ENCODE results near the gene LATS2.
"Not testable (repeated sequence)": the region's sequence is repeated elsewhere in the genome, so short reads cannot be mapped to it uniquely, and the experiment has no call there.

LATS2 gene

GRCh38 chr13:20953245-20953931 is 108.0 kb downstream of the LATS2 start:
- Histone ChIP-seq H3K4me1 (ENCODE audit: control insufficient read depth, insufficient read depth, low read length) (no peaks in the 10 kb centered on the region), H3K9me3 (ENCODE audit: control insufficient read depth, low read length) (no peaks in the 10 kb centered on the region), H3K9ac (ENCODE audit: low read length) (no peak overlapping the region), H3K4me3 (ENCODE audit: low read length) (no peak overlapping the region), H3K36me3 (ENCODE audit: control insufficient read depth, insufficient read depth, low read length) (no peaks in the 10 kb centered on the region), H3K27me3 (ENCODE audit: control insufficient read depth, insufficient read depth, low read length) (no peaks in the 10 kb centered on the region)

- H3K4me3 ChIP-seq (ENCODE audit: low read length): no peak overlapping the region
- no peaks in the 10 kb centered on the region for H3K4me1 ChIP-seq (ENCODE audit: control insufficient read depth, insufficient read depth, low read length)
- no peaks in the 10 kb centered on the region for H3K36me3 ChIP-seq (ENCODE audit: control insufficient read depth, insufficient read depth, low read length)
- no peaks in the 10 kb centered on the region for H3K27me3 ChIP-seq (ENCODE audit: control insufficient read depth, insufficient read depth, low read length)
- H3K9ac ChIP-seq (ENCODE audit: low read length): no peak overlapping the region
- H3K9me3 ChIP-seq (ENCODE audit: control insufficient read depth, low read length): no peaks in the 10 kb centered on the region
Observed at GRCh38 chr13:20952838-20953237, 108.5 kb downstream of the LATS2 start.

GRCh38 chr13:20948001-20948400 is 113.4 kb downstream of the LATS2 start:
- not testable (repeated sequence) for H3K4me1 ChIP-seq (ENCODE audit: control insufficient read depth, insufficient read depth, low read length); H3K9me3 ChIP-seq (ENCODE audit: control insufficient read depth, low read length); H3K9ac ChIP-seq (ENCODE audit: low read length); H3K4me3 ChIP-seq (ENCODE audit: low read length); H3K36me3 ChIP-seq (ENCODE audit: control insufficient read depth, insufficient read depth, low read length)
- peaks cover 11% of the 10 kb centered on the region for H3K27me3 ChIP-seq (ENCODE audit: control insufficient read depth, insufficient read depth, low read length)

- H3K9ac ChIP-seq (ENCODE audit: low read length): no peak overlapping the region
- peaks cover 11% of the 10 kb centered on the region for H3K27me3 ChIP-seq (ENCODE audit: control insufficient read depth, insufficient read depth, low read length)
- H3K9me3 ChIP-seq (ENCODE audit: control insufficient read depth, low read length): no peaks in the 10 kb centered on the region
- peaks cover 8% of the 10 kb centered on the region for H3K4me1 ChIP-seq (ENCODE audit: control insufficient read depth, insufficient read depth, low read length)
- H3K4me3 ChIP-seq (ENCODE audit: low read length): no peak overlapping the region
- H3K36me3 ChIP-seq (ENCODE audit: control insufficient read depth, insufficient read depth, low read length): no peaks in the 10 kb centered on the region
Observed at GRCh38 chr13:20945952-20946383, 115.4 kb downstream of the LATS2 start.

- Histone ChIP-seq H3K4me3 (ENCODE audit: low read length) (no peak overlapping the region), H3K9ac (ENCODE audit: low read length) (no peak overlapping the region), H3K36me3 (ENCODE audit: control insufficient read depth, insufficient read depth, low read length) (no peaks in the 10 kb centered on the region), H3K27me3 (ENCODE audit: control insufficient read depth, insufficient read depth, low read length) (peaks cover 11% of the 10 kb centered on the region), H3K9me3 (ENCODE audit: control insufficient read depth, low read length) (no peaks in the 10 kb centered on the region), H3K4me1 (ENCODE audit: control insufficient read depth, insufficient read depth, low read length) (peaks cover 8% of the 10 kb centered on the region)
Observed at GRCh38 chr13:20942938-20943559, 118.3 kb downstream of the LATS2 start.

- H3K9ac ChIP-seq (ENCODE audit: low read length); H3K27me3 ChIP-seq (ENCODE audit: control insufficient read depth, insufficient read depth, low read length); H3K36me3 ChIP-seq (ENCODE audit: control insufficient read depth, insufficient read depth, low read length); H3K4me1 ChIP-seq (ENCODE audit: control insufficient read depth, insufficient read depth, low read length); H3K9me3 ChIP-seq (ENCODE audit: control insufficient read depth, low read length); H3K4me3 ChIP-seq (ENCODE audit: low read length): not testable (repeated sequence)
Observed at GRCh38 chr13:20940511-20940910, 120.9 kb downstream of the LATS2 start.

GRCh38 chr13:20940083-20940482 is 121.3 kb downstream of the LATS2 start:
- no peaks in the 10 kb centered on the region for H3K36me3 ChIP-seq (ENCODE audit: control insufficient read depth, insufficient read depth, low read length)
- H3K27me3 ChIP-seq (ENCODE audit: control insufficient read depth, insufficient read depth, low read length): peaks cover 3% of the 10 kb centered on the region
- no peak overlapping the region for H3K4me3 ChIP-seq (ENCODE audit: low read length)
- no peak overlapping the region for H3K9ac ChIP-seq (ENCODE audit: low read length)
- no peaks in the 10 kb centered on the region for H3K9me3 ChIP-seq (ENCODE audit: control insufficient read depth, low read length)
- peaks cover 5% of the 10 kb centered on the region for H3K4me1 ChIP-seq (ENCODE audit: control insufficient read depth, insufficient read depth, low read length)

GRCh38 chr13:20939662-20940061 is 121.7 kb downstream of the LATS2 start:
- no peak overlapping the region for H3K4me3 ChIP-seq (ENCODE audit: low read length)
- no peaks in the 10 kb centered on the region for H3K27me3 ChIP-seq (ENCODE audit: control insufficient read depth, insufficient read depth, low read length)
- H3K4me1 ChIP-seq (ENCODE audit: control insufficient read depth, insufficient read depth, low read length): peaks cover 5% of the 10 kb centered on the region
- H3K9me3 ChIP-seq (ENCODE audit: control insufficient read depth, low read length): no peaks in the 10 kb centered on the region
- H3K36me3 ChIP-seq (ENCODE audit: control insufficient read depth, insufficient read depth, low read length): no peaks in the 10 kb centered on the region
- H3K9ac ChIP-seq (ENCODE audit: low read length): no peak overlapping the region

GRCh38 chr13:20938302-20938701 is 123.1 kb downstream of the LATS2 start:
- no peaks in the 10 kb centered on the region for H3K36me3 ChIP-seq (ENCODE audit: control insufficient read depth, insufficient read depth, low read length)
- H3K4me3 ChIP-seq (ENCODE audit: low read length): no peak overlapping the region
- no peaks in the 10 kb centered on the region for H3K27me3 ChIP-seq (ENCODE audit: control insufficient read depth, insufficient read depth, low read length)
- no peaks in the 10 kb centered on the region for H3K4me1 ChIP-seq (ENCODE audit: control insufficient read depth, insufficient read depth, low read length)
- no peak overlapping the region for H3K9ac ChIP-seq (ENCODE audit: low read length)
- no peaks in the 10 kb centered on the region for H3K9me3 ChIP-seq (ENCODE audit: control insufficient read depth, low read length)

- Histone ChIP-seq H3K36me3 (ENCODE audit: control insufficient read depth, insufficient read depth, low read length) (no peaks in the 10 kb centered on the region), H3K9me3 (ENCODE audit: control insufficient read depth, low read length) (no peaks in the 10 kb centered on the region), H3K4me1 (ENCODE audit: control insufficient read depth, insufficient read depth, low read length) (no peaks in the 10 kb centered on the region), H3K9ac (ENCODE audit: low read length) (no peak overlapping the region), H3K27me3 (ENCODE audit: control insufficient read depth, insufficient read depth, low read length) (no peaks in the 10 kb centered on the region), H3K4me3 (ENCODE audit: low read length) (no peak overlapping the region)
Observed at GRCh38 chr13:20927596-20928257, 133.7 kb downstream of the LATS2 start.

GRCh38 chr13:20925395-20925790 is 136.0 kb downstream of the LATS2 start:
- not testable (repeated sequence) for H3K4me1 ChIP-seq (ENCODE audit: control insufficient read depth, insufficient read depth, low read length); H3K27me3 ChIP-seq (ENCODE audit: control insufficient read depth, insufficient read depth, low read length); H3K36me3 ChIP-seq (ENCODE audit: control insufficient read depth, insufficient read depth, low read length); H3K9ac ChIP-seq (ENCODE audit: low read length); H3K4me3 ChIP-seq (ENCODE audit: low read length); H3K9me3 ChIP-seq (ENCODE audit: control insufficient read depth, low read length)

- Histone ChIP-seq H3K27me3 (ENCODE audit: control insufficient read depth, insufficient read depth, low read length) (no peaks in the 10 kb centered on the region), H3K36me3 (ENCODE audit: control insufficient read depth, insufficient read depth, low read length) (no peaks in the 10 kb centered on the region), H3K9ac (ENCODE audit: low read length) (no peak overlapping the region), H3K4me1 (ENCODE audit: control insufficient read depth, insufficient read depth, low read length) (no peaks in the 10 kb centered on the region), H3K9me3 (ENCODE audit: control insufficient read depth, low read length) (no peaks in the 10 kb centered on the region), H3K4me3 (ENCODE audit: low read length) (no peak overlapping the region)
Observed at GRCh38 chr13:20924758-20925394, 136.5 kb downstream of the LATS2 start.
